Stimulated activated CD8-positive, alpha-beta memory T cell treated with anti-CD3 and anti-CD28 coated beads, Interleukin-7, amount 100 ng/mL, for 1 hour (primary cell): ENCODE data around the gene HAGH.

ENCODE experiments used
- DNase-seq, 2 donors: peaks; one replicate each; pipeline ENCODE4 v3.0.0-alpha.2; 2020; ENCODE audit warnings: low read depth in 2 of 2

HAGH gene

DNA sequence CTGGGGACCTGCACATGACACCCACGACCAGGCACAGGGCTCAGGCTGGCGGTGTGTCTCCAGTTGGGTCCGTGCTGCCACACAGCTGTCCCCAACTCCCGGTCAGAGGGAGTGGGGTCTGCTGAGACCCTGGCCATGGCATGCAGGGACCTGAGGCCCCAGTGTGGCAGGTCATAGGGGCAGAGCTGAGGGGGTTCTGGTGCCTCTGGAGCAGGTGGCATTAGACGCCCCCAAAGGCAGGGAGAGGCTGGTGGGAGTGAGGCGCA is 39.6 kb downstream of the HAGH start:
- DNase-seq = no peak

DNA sequence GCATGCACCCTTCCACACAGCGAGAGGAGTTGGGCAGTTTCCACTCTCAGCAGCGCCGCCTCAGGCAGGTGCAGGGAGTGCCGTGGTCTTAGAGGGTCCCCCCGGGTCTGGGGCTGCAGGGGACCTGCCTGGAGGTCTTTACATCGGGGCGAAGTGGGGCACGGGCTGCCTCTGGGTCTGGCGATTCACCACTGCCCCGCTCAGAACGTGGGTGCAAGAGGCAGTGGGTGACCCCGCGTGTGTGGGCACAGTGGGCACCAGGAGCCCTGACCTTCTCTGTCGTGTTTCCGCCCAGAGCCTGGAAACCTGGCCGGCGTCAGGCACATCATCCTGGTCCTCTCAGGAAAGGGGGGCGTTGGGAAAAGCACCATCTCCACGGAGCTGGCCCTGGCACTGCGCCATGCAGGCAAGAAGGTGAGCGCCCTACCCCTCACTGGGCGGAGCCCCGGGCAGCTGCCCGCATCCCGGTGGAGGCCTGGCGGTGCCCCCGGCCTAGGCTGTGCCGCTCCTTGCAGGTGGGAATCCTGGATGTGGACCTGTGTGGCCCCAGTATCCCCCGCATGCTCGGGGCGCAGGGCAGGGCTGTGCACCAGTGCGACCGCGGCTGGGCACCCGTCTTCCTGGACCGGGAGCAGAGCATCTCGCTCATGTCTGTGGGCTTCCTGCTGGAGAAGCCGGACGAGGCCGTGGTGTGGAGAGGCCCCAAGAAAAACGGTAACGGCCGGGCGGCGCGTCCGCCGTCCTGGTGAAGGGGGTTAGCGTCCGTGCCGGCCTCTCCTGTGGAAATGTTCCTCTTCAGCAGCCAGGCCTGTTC is 40.2 kb downstream of the HAGH start:
- DNase-seq = no peak

DNA sequence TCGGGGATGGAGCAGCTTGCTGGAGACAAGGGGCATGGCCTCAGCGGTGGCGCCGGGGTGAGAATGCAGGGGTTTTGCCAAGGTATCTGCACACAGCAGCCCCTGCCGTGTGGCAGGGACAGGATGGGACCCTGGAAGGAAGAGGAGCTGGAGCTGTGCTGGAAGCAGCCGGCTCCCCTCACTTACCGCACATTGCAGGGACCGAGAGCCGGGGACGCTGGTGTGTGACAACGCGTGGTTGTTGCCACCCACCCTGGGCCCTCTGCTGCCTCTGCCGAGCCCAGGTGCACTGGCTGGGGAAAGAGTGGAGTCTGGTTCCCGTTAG is 40.8 kb downstream of the HAGH start:
- no peak for DNase-seq

DNA sequence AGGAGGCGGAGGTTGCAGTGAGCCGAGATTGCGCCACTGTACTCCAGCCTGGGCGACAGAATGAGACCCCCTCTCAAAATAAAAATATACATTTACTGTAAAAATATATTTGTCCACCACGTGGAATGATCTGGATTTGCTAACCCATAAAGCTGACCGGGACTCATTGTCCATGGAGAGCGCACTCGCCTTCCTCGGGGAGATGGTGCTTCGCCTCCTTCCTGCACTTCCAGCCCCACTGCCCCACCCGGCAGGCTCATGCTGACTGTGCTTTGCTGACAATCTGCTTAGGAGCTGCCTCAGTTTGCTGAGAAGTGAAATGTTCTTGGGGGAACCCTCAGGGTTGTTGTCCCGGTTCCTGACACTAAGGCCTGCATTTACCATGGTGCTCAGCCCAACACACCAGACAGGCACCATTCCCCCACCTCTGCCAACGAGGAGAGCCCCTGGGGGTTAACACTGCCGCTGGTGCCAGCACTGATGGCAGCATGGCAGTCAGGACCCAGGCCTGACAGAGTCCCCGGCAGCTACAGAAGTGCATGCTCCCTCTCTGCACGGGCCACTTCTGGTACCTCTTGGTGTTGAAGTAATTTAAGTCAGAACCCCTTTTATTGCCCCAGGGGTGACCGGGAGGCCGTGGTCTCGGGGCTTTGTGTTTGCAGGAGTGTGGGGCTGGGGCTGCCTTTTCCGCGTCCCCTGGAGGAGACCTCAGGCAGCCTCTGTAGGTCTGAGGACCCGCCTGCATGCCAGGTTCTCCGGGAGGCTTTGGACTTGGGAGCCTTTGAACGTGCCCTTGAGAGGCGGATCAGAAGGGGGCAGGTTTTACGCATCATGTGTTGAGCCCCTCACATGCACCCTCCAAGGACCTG is 41.4 kb downstream of the HAGH start:
- DNase-seq = no peak

GRCh38 chr16:1782408-1783264 is 44.0 kb downstream of the HAGH start, which contains the start of the genes NUBP2 and SPSB3:
Gene NUBP2, plus strand, starts transcription at chr16:1782960. Its CDS starts 61 bp downstream, at chr16:1783021.
Gene SPSB3, minus strand, starts transcription at chr16:1782571. Its CDS starts 1,088 bp downstream, at chr16:1781483.
- DNase-seq = peak; percentile 94 to 95

- no peak for DNase-seq
These were observed 44.7 kb downstream of the HAGH start for GRCh38 chr16:1781758-1782407.

DNA sequence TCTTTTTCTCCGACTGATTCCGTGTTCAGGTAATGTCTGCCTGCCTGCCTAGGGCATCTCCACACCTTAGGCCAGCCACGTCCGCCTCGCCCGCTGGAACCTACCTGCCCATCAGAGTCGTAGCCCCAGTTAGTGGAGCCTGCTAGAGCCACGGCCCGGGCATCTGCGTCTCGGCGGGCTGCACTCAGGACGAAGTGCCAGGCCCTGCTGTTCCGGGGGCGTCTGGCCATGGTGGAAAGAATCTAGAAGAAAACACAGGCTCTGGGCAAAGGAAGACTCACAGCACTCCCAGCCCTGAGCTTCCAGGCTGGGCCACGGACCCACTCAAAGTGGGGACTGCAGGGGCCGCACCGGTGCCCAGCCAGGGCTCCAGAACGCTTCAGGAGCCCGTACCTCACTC is 45.4 kb downstream of the HAGH start:
- DNase-seq = no peak

DNA sequence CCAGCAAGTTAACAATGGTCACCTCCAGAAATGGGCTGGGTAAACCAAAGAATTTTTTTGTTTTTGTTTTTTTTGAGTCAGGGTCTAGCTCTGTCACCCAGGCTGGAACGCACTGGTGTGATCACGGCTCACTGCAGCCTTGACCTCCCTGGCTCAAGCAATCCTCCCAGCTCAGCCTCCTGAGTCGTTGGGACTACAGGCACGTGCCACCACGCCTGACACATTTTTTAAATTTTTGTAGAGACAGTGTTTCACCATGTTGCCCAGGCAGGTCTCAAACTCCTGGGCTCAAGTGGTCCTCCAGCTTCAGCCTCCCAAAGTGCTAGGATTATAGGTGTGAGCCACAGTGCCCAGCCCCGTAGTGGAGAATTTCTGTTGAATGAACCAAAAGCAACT is 46.0 kb downstream of the HAGH start:
- no peak for DNase-seq

DNA sequence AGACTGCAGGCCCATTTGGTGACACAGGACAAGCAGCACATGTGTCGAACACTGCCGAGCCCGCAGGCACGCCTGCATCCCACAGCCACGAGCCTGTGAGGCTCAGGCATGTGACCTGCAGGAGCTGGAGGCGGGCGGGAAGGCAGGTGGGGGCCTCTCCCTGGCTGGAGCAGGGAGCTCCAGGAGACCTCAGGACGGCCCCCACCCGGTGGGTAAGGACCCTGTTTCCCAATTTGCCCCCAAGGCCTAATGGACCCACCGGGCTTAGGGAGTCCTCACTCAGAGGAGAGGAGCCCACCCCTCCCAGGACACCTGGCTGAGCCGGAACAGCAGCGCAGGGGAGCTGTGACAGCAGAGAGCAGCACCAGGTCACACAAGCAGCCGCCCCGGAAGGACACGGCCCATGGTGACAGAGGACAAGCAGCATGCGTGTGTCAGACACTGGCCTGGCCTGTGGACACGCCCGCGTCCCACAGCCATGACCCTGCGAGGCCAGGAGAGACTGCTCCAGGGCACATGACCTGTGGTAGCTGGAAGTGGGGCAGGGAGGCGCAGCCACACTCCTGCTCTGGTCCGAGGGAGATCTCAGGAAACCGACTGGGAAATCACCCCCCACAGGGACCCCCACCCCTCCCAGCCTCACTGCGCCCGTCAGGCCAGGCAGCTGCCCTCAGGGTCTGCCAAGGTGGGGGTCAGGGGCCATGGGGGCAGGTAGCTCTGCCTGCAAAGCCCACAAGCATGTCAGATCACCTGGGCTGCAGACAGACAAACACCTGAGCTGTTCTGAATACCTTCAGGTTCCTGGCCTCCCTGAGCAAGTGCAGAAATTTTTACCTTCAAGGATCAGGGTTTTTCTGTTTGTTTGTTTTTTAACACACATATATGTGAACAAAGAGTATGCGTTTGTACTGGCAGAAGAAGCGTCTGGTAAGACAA is 46.6 kb downstream of the HAGH start:
- DNase-seq = no peak

DNA sequence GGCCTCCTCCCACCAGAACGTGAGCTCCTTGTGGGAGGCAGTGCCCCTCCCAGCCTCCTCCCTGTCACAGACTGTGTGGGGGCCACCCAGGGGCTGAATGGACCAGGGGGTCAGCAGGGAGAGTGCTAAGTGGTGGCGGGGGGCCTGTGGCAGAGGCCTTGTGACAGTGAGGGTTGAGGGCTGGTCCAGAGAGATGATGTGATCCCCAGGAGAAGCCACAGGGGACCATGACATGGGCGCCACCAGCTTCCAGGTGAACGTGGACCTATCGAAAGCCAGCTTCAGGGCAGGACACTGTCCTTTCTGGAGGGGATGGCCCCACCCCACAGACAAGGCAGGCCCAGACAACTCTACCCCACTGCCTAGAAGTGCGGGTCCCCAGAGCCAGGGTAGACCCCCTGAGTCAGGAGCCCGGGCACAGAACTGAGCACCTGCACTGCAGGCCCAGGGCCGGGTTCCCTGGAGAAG is 47.4 kb downstream of the HAGH start:
- no peak for DNase-seq

- no peak for DNase-seq
These were observed 48.1 kb downstream of the HAGH start for GRCh38 chr16:1778200-1779179.

DNA sequence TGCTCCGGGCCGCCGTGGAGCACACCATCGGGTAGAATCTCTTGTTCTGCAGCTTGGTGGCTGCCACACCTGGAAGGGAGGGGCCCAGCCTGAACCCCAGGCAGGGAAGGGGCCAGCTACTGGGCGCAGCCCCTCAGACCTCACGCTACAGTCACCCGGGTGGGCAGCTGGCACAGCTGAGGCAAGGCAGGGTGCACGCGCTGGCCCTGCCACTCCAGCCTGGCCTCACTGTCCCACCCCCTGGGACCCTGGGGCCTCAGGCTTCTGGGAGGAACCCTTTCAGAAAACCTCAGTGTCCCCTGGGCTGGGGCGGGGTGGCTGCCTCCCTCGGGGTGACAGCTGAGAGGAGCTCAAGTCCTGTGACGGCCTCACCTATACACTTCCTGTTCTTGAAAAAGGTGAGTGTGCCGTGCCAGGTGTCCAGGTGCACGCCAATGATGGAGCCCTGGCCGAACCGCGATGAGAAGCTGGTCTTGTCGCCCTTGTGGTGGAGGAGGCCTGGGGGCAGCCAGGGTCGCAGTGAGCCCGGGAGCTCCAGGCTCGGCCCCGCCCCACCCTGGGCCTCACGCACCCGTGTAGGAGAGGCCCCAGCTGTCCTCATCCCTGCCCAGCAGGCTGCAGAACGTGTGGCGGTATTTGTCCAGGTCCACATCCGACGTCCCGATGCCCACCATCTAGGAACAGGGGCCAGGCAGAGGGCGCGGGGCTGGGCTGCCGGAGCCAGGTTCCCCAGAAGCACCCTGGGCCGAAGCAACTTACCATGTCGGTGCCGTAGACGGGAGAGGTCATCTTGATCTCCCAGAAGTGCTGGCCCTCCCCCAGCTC is 49.0 kb downstream of the HAGH start:
- no peak for DNase-seq

- DNase-seq = no peak
These were observed 49.6 kb downstream of the HAGH start for GRCh38 chr16:1776991-1777374.

DNA sequence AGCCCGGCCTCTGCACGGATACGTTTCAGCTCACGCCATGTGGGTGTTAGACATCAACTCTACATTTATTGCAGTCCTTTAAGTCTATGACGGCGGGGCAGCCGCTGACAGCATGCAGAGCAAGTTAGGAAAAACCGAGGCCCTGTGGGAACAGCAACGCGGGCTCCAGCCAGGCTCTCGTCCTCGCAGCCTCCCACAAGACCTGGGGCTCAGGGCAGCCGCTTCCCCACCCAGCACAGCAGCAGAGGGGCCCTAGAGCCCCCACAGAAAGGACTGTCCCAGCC is 50.0 kb downstream of the HAGH start:
- no peak for DNase-seq

DNA sequence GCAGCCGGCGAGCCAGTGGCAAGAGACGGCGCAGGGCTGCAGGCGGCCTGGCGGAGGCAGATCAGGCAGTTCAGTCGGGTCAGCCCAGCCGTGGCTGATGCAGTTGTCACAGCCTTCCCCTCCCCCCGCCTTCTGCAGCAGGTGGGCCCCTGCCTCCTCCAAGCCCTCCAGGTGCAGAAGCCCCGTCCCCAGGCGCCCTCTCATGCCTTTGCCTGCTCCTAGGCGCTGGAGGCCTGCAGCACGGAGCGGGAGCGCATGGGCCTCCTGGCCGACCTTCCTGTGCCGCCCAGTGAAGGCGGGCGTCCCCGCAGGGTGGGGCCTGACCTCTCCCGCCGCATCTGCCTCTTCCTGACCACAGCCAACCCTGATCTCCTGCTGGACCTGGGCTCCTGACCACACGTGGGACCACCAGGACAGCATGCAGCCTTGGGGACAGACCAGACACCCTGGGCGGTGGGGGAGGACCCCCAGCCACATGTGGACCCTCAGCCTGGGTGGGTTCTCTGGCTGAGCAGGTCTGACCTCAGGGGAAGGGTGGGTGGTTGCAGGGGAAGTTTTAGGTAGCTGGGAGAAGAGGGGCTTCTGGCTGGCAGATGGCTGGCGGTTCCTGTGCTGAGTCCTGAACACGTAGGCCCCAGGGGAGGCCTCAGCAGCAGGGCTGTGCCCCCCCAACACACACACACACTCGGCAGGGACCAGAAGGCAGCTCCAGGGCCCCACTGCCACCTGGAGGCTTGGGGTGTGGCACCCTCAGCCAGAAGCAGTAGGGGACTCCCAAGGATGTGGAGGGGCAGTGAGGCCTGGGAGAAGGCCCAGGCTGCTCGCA is 50.6 kb downstream of the HAGH start:
- no peak for DNase-seq

DNA sequence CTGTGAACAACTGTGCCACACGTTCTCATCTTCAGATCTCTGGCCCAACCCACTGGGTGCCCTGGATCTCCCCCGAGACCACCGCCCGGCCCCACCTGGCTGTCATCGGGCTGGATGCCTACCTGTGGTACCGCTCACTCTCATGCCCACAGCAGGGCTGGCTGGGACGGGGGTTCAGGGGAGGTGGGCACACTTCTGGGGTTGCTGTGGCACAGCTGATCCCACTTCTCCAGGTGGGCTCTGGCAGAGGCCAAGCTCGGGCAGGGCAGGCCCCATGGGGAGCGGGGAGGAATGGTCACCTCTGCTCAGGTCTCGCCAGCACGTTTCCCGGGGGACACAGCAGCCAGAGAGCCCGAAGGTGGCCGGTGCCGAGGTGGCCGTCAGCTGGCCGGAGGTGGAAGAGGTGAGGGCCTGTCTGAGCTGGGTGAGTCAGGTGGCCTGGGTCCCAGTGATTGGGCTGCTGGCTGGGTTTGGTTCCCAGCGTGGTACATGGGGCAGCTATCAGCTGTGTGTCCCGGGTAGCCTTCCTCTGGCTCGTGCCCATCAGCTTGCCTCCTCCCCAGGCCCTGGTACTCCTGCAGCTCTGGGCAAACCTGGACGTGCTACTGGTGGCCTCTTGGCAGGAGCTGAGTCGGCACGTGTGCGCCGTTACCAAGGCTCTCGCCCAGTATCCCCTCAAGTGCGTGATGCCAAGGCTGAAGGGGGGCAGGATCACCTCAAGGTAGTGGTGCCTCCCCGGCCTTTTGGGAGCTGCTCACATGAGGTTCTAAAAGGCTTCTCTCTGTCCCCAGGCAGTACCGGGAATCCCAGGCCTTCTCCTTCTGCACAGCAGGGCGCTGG is 51.4 kb downstream of the HAGH start:
- DNase-seq = no peak

DNA sequence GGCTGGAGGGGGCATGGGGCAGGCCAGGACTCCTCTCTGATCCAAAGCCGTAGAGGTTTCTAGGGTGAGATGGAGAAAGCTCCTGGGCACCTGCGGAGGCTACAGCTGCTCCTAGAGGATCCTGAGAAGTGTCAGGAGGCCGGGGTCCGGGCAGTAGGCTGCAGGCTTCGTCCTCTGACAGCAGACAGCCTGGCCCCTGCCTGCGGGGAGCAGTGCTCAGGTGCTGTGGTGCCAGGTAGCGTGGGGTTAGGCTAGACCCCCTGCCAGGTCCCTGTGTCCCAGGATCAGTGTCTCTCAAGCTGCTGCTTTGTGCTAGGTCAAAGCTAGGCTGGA is 52.2 kb downstream of the HAGH start:
- DNase-seq = no peak
